Gastroesophageal sphincter (tissue), 3 donors: Measurements from ENCODE around the gene TNRC6B.

Experiments
- CTCF ChIP-seq, 4 experiments: fragments of 200-600 bp in 2 of 4; fragments of 450-650 bp in 2 of 4; sonication (generic) in 1 of 4; IDR thresholded peaks; one replicate each; pipeline ENCODE4 v1.5.1; 2017 to 2019; ENCODE audit warnings: antibody characterized with exemption in 4 of 4, mild to moderate bottlenecking in 2 of 4, moderate library complexity in 2 of 4
- EP300 ChIP-seq: sonication (generic); formaldehyde crosslinking; IDR thresholded peaks from one replicate; pipeline ENCODE4 v1.6.1; 2017; ENCODE audit warnings: antibody characterized with exemption, mild to moderate bottlenecking
- POLR2A ChIP-seq, 2 donors: fragments of 450-650 bp; IDR thresholded peaks; one replicate each; pipeline ENCODE4 v1.6.1; 2017; ENCODE audit warnings: antibody characterized with exemption in 2 of 2, mild to moderate bottlenecking in 2 of 2, moderate library complexity in 1 of 2
- POLR2AphosphoS5 ChIP-seq: sonication (generic); formaldehyde crosslinking; IDR thresholded peaks from one replicate; pipeline ENCODE4 v1.6.1; 2017; ENCODE audit warnings: antibody characterized with exemption

- no peak for TF ChIP-seq CTCF (IDR thresholded peaks at IDR 0.05)
- TF ChIP-seq POLR2A (IDR thresholded peaks at IDR 0.05): no peak
- no peak for TF ChIP-seq POLR2AphosphoS5
- no peak for TF ChIP-seq EP300
Observed at GRCh38 chr22:40203572-40203971, 25.8 kb downstream of the TNRC6B start.
